ENCODE data around the gene COX19.

DNA sequence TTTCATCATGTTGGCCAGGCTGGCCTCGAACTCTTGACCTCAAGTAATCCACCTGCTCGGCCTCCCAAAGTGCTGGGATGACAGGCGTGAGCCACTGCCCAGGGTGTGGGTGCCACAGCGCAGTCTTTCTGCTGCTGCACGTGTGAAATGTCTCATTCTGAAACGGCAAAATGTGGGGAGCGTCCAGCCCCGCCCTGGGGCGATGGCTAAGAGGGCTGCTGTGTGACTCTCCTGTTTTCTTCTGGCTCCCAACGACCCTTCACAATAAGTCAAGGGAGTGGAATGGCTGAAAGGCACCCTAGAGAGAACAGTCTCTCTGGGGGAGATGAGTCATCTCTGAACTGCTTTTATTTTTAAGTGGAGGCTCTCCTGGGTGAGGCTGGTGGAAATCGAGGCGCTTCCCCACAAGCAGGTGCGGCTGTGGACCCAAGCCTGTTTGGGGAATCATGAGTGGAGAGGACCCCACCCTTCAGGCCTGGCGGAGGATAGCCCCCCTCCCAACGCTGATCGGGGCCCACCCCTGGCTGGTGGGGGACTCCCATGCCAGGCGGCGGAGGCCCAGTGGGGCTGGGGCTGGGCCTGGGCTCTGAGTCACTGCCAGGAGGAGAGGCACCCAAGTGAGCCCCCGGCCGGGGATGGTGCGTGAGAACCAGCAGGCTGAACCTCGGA is 38.8 kb downstream of the COX19 start:
- TF ChIP-seq, protein P1, sequence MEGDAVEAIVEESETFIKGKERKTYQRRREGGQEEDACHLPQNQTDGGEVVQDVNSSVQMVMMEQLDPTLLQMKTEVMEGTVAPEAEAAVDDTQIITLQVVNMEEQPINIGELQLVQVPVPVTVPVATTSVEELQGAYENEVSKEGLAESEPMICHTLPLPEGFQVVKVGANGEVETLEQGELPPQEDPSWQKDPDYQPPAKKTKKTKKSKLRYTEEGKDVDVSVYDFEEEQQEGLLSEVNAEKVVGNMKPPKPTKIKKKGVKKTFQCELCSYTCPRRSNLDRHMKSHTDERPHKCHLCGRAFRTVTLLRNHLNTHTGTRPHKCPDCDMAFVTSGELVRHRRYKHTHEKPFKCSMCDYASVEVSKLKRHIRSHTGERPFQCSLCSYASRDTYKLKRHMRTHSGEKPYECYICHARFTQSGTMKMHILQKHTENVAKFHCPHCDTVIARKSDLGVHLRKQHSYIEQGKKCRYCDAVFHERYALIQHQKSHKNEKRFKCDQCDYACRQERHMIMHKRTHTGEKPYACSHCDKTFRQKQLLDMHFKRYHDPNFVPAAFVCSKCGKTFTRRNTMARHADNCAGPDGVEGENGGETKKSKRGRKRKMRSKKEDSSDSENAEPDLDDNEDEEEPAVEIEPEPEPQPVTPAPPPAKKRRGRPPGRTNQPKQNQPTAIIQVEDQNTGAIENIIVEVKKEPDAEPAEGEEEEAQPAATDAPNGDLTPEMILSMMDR (IDR thresholded peaks at IDR 0.05; ENCODE audit: borderline replicate concordance, extremely low read depth, low read length, poor library complexity, severe bottlenecking): no peak
- TF ChIP-seq EZH2 (IDR thresholded peaks at IDR 0.05; ENCODE audit: borderline replicate concordance, low read depth, low read length, severe bottlenecking): no peak
